HG03039 (cell line): ENCODE data around the gene YTHDF2.
"Not testable (repeated sequence)": the region's sequence is repeated elsewhere in the genome, so short reads cannot be mapped to it uniquely, and the experiment has no call there.

ENCODE experiments used
- ATAC-seq: cut with Tn5 transposase; IDR thresholded peaks from one replicate; pipeline ENCODE4 v1.9.1; 2021; ENCODE audit warnings: mild to moderate bottlenecking, moderate library complexity; ENCODE audit not compliant: unreplicated experiment

The YTHDF2 gene

GRCh38 chr1:28758420-28758819 lies 21.7 kb downstream of the YTHDF2 start:
- ATAC-seq = no peak

- no peak for ATAC-seq
These were observed 22.5 kb downstream of the YTHDF2 start for GRCh38 chr1:28759257-28759656.

DNA sequence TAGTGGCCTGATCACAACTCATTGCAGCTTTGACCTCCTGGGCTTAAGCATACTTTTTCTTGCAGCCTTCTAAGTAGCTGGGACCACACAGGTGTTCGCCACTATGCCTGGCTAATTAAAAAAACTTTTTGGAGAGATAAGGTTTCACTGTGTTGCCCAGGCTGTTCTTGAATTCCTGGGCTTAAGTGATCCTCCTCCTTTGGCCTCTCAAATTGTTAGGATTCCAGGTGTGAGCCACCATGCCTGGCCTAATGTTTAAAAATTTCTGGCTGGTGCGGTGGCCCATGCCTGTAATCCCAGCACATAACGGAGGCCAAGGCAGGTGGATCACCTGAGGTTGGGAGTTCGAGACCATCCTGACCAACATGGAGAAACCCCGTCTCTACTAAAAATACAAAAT lies 24.4 kb downstream of the YTHDF2 start:
- no peak for ATAC-seq

DNA sequence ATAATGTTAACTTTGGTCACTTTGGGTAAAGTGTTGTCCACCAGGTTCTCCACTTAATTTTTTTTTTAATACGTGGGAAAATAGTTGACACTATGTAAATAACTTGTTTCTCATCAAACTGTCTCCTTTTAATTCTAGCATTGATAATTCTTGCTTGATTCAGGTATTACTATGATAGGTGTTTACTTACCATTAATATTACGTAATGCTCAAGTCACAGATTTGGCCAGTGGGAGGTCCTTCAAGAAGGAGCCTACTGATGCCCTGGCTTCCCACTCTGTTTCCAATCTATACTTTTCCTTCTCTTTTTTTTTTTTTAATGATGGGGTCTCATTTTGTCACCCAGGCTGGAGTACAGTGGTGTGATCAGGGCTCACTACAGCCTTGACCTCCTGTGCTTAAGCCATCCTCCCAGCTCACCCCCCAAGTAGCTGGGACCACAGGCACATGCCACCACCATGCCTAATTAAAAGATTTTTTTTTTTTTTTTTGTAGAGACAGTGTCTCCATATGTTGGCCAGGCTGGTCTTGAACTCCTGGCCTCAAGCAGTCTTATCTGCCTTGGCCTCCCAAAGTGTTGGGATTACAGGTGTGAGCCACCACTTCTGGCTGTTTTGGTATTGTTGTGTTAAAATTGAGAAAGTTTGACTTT lies 29.9 kb downstream of the YTHDF2 start:
- ATAC-seq = no peak

- ATAC-seq = no peak
These were observed 33.9 kb downstream of the YTHDF2 start for GRCh38 chr1:28770601-28771165.

- not testable (repeated sequence) for ATAC-seq
These were observed 35.2 kb downstream of the YTHDF2 start for GRCh38 chr1:28771921-28772320.

- no peak for ATAC-seq
These were observed 36.4 kb downstream of the YTHDF2 start for GRCh38 chr1:28773105-28773504.

- no peak for ATAC-seq
These were observed 38.6 kb downstream of the YTHDF2 start for GRCh38 chr1:28775121-28775942.

DNA sequence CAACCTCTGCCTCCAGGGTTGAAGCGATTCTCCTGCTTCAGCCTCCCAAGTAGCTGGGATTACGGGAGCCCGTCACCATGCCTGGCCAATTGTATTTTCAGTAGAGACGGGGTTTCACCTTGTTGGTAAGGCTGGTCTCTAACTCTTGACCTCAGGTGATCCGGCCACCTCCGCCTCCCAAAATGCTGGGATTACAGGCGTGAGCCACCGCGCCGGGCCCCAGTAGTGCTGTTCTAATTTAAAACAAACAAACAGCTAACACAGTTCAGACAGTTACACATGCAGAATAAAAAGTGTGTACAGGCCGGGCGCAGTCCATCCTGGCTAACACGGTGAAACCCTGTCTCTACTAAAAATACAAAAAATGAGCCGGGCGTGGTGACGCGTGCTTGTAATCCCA lies 39.6 kb downstream of the YTHDF2 start:
- no peak for ATAC-seq

GRCh38 chr1:28778021-28778420 lies 41.3 kb downstream of the YTHDF2 start:
- ATAC-seq = no peak

- ATAC-seq = no peak
These were observed 43.1 kb downstream of the YTHDF2 start for GRCh38 chr1:28779751-28780408.

GRCh38 chr1:28781305-28781704 lies 44.6 kb downstream of the YTHDF2 start:
- ATAC-seq = no peak

DNA sequence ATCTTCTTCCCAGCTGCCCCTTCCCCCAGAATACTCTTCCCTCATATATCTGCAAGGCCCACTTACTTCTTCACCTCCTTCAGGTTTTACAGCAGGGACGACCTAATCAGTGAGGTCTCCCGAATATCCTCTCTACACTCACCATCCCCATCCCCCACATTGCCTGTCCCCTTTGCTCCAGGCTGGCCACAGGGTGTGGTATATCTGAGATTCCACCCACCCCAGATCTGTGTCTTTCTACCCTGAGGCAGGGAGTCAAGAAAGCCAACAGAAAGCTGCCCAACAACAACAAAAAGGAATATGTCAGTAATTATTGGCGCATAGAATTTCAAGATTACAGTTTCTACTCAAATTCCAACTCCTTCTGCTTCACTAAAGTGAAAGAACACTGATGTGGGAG lies 45.3 kb downstream of the YTHDF2 start:
- no peak for ATAC-seq

GRCh38 chr1:28783363-28783762 lies 46.6 kb downstream of the YTHDF2 start:
- ATAC-seq = no peak

DNA sequence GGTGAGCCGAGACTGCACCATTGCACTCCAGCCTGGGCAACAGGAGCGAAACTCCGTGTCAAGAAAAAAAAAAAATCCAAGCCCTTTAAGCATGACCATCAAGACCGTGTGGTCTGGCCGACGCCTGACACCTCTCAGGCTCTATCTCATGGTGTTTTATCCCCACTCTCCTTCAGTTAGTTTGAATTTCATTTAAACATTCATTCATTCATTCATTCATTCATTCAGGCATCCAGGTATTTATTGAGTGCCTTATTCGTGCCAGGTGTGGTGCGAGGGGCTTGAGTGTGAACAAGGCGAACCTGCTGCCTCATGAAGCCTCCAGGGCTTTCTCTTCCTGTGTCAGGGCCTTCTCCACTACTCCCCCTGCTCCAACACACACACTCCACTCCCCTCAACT lies 52.7 kb downstream of the YTHDF2 start:
- ATAC-seq = no peak

DNA sequence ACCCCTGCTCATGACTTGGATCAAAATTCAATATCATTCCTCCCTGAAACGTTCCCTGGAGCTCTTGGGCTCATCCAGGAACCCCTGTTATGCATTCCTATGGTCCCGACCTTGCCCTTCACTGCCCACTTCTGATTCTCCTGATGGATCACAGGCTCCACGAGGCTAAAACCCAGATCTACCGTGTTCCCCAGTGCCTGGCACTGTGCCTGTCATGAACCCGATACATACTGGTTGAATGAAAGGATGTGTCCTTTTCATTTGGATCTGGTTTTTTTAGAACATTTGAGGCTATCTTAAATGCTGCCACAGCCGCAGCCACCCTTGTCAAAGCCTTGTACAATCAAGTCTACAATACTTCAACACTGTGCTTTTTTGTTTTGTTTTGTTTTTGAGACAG lies 53.1 kb downstream of the YTHDF2 start:
- no peak for ATAC-seq

GRCh38 chr1:28790377-28791035 lies 53.8 kb downstream of the YTHDF2 start:
- ATAC-seq = no peak

GRCh38 chr1:28791929-28792328 lies 55.2 kb downstream of the YTHDF2 start:
- not testable (repeated sequence) for ATAC-seq

DNA sequence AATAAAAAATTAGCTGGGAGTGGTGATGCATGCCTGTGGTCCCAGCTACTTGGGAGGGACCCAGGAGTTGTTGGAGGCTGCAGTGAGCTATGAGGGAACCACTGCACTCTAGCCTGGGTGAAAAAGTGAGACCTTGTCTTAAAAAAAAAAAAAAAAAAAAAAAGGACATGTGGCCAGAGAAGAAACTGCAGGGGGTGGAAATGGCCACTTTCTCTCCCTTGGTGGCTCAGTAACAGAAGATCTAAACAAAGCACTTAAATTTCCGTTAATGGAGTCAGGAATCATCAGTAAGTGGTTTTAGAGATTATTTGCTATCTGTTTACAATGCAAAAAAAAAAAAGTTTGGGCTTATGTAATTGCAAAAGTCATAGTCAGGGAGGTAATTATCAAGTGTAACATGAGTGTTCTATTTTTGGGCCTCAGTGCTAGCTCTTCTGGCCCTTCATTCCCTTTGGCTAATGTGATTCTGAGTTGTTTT lies 55.9 kb downstream of the YTHDF2 start:
- no peak for ATAC-seq

DNA sequence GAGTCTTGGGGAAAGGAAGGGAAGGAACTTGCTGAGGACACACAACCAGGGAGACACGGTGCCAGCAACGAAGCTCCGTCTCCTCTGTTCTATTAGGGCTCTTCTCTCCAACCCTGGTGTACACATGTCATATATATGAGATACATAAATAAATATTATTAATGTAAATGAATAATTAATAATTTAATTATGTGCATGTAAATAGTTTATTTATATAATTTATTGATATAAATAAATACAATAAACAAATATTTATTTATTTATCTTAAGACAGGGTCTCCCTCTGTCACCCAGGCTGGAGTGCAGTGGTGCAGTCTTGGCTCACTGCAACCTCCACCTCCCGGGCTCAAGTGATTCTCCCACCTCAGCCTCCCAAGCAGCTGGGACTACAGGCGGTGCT lies 57.8 kb downstream of the YTHDF2 start:
- not testable (repeated sequence) for ATAC-seq
